HG02763 (cell line): Measurements from ENCODE around the gene KRTAP5-7.

Experiments used
- ATAC-seq: cut with Tn5 transposase; IDR thresholded peaks from one replicate; pipeline ENCODE4 v1.9.1; 2021; ENCODE audit warnings: mild to moderate bottlenecking, moderate library complexity; ENCODE audit not compliant: unreplicated experiment

Gene KRTAP5-7

GRCh38 chr11:71495286-71496230 is 31.5 kb upstream of the KRTAP5-7 start:
- ATAC-seq: no peak

GRCh38 chr11:71496421-71496820 is 30.6 kb upstream of the KRTAP5-7 start:
- no peak for ATAC-seq

- no peak for ATAC-seq
These were observed 29.0 kb upstream of the KRTAP5-7 start for GRCh38 chr11:71498091-71498490.

GRCh38 chr11:71499125-71499524 is 27.9 kb upstream of the KRTAP5-7 start:
- ATAC-seq: no peak

GRCh38 chr11:71499546-71499945 is 27.5 kb upstream of the KRTAP5-7 start:
- ATAC-seq: no peak

GRCh38 chr11:71500601-71501021 is 26.5 kb upstream of the KRTAP5-7 start:
- ATAC-seq: no peak

- no peak for ATAC-seq
These were observed 25.7 kb upstream of the KRTAP5-7 start for GRCh38 chr11:71501071-71501985.

- ATAC-seq: no peak
These were observed 25.0 kb upstream of the KRTAP5-7 start for GRCh38 chr11:71502026-71502425.

GRCh38 chr11:71502871-71503435 is 24.1 kb upstream of the KRTAP5-7 start:
- ATAC-seq: no peak

GRCh38 chr11:71504531-71504930 is 22.5 kb upstream of the KRTAP5-7 start:
- ATAC-seq: no peak

- ATAC-seq: no peak
These were observed 22.1 kb upstream of the KRTAP5-7 start for GRCh38 chr11:71505001-71505400.

GRCh38 chr11:71505781-71506180 is 21.3 kb upstream of the KRTAP5-7 start:
- no peak for ATAC-seq

- no peak for ATAC-seq
These were observed 20.0 kb upstream of the KRTAP5-7 start for GRCh38 chr11:71507102-71507501.

- no peak for ATAC-seq
These were observed 8.3 kb upstream of the KRTAP5-7 start for GRCh38 chr11:71518506-71519471.

GRCh38 chr11:71519546-71519945 is 7.5 kb upstream of the KRTAP5-7 start:
- ATAC-seq: no peak

GRCh38 chr11:71525188-71525937 is 1.7 kb upstream of the KRTAP5-7 start:
- ATAC-seq: no peak

- ATAC-seq: no peak
These were observed 1.1 kb upstream of the KRTAP5-7 start for GRCh38 chr11:71525938-71526495.

- ATAC-seq: no peak
These were observed 626 bp downstream of the KRTAP5-7 start for GRCh38 chr11:71527576-71528210.

GRCh38 chr11:71530602-71531001 is 3.5 kb downstream of the KRTAP5-7 start:
- no peak for ATAC-seq
